Measurements from ENCODE around the gene COMMD4. TPM values are rescaled to one million over a fixed set of nuclear protein-coding genes. Genes with fewer than 3 reads are reported as not detected.

The COMMD4 gene
- total RNA-seq, 2 donors from 2014 or later: 153 to 156 TPM

- H3K9ac ChIP-seq (ENCODE audit: extremely low read depth, low read length, poor library complexity, severe bottlenecking): no peak overlapping the region
Measured at GRCh38 chr15:75358771-75359536, 23.1 kb downstream of the COMMD4 start.

GRCh38 chr15:75359537-75360250 lies 23.8 kb downstream of the COMMD4 start:
- 94 to 95% methylated on average over 6 to 15 of the region's 15 CpGs for WGBS, 2 experiments (ENCODE audit: insufficient coverage in 1 of 2, insufficient read length in 1 of 2)
- no peak for DNase-seq
- Histone ChIP-seq H3K36me3 (ENCODE audit: control insufficient read depth, insufficient read depth, low read length) (peaks cover 22% of the 10 kb centered on the region), H3K9me3 (ENCODE audit: control insufficient read depth, low read length) (no peaks in the 10 kb centered on the region), H3K27me3 (ENCODE audit: control insufficient read depth, insufficient read depth, low read length, poor library complexity, severe bottlenecking) (no peaks in the 10 kb centered on the region), H3K9ac (ENCODE audit: extremely low read depth, low read length, poor library complexity, severe bottlenecking) (no peak overlapping the region), H3K4me1 (ENCODE audit: control insufficient read depth, insufficient read depth, low read length) (no peaks in the 10 kb centered on the region), H3K4me3 (ENCODE audit: low read length) (no peak overlapping the region), H3K27ac (ENCODE audit: low read depth, low read length) (no peak overlapping the region)
- Mint-ChIP-seq H3K27me3 (ENCODE audit: insufficient read depth) (no peaks in the 10 kb centered on the region), H3K4me3 (no peak overlapping the region), H3K9me3 (no peaks in the 10 kb centered on the region), H3K27ac (no peak overlapping the region), H3K36me3 (ENCODE audit: low read depth) (peaks cover 33% of the 10 kb centered on the region), H3K4me1 (no peaks in the 10 kb centered on the region)
- no peak for TF ChIP-seq CTCF (conservative IDR thresholded peaks at IDR 0.05)

More at GRCh38 chr15:75358771-75359536, 23.1 kb downstream of the COMMD4 start:
- WGBS, 2 experiments (ENCODE audit: insufficient coverage in 1 of 2, insufficient read length in 1 of 2): 91 to 94% methylated on average over 3 to 10 of the region's 10 CpGs
- no peaks in the 10 kb centered on the region for H3K4me1 Mint-ChIP-seq
- H3K36me3 Mint-ChIP-seq (ENCODE audit: low read depth): peaks cover 32% of the 10 kb centered on the region
- no peak for DNase-seq
- Histone ChIP-seq H3K27ac (ENCODE audit: low read depth, low read length) (no peak overlapping the region), H3K27me3 (ENCODE audit: control insufficient read depth, insufficient read depth, low read length, poor library complexity, severe bottlenecking) (no peaks in the 10 kb centered on the region), H3K9me3 (ENCODE audit: control insufficient read depth, low read length) (no peaks in the 10 kb centered on the region), H3K36me3 (ENCODE audit: control insufficient read depth, insufficient read depth, low read length) (peaks cover 15% of the 10 kb centered on the region), H3K4me3 (ENCODE audit: low read length) (no peak overlapping the region), H3K4me1 (ENCODE audit: control insufficient read depth, insufficient read depth, low read length) (no peaks in the 10 kb centered on the region)
- H3K4me3 Mint-ChIP-seq: no peak overlapping the region
- H3K9me3 Mint-ChIP-seq: no peaks in the 10 kb centered on the region
- no peak overlapping the region for H3K27ac Mint-ChIP-seq
- H3K27me3 Mint-ChIP-seq (ENCODE audit: insufficient read depth): no peaks in the 10 kb centered on the region
- TF ChIP-seq CTCF (conservative IDR thresholded peaks at IDR 0.05): no peak

GRCh38 chr15:75360391-75360790 lies 24.5 kb downstream of the COMMD4 start:
- Histone ChIP-seq H3K27me3 (ENCODE audit: control insufficient read depth, insufficient read depth, low read length, poor library complexity, severe bottlenecking) (no peaks in the 10 kb centered on the region), H3K27ac (ENCODE audit: low read depth, low read length) (no peak overlapping the region), H3K4me3 (ENCODE audit: low read length) (no peak overlapping the region), H3K4me1 (ENCODE audit: control insufficient read depth, insufficient read depth, low read length) (no peaks in the 10 kb centered on the region), H3K9ac (ENCODE audit: extremely low read depth, low read length, poor library complexity, severe bottlenecking) (no peak overlapping the region), H3K9me3 (ENCODE audit: control insufficient read depth, low read length) (no peaks in the 10 kb centered on the region), H3K36me3 (ENCODE audit: control insufficient read depth, insufficient read depth, low read length) (peaks cover 29% of the 10 kb centered on the region)
- Mint-ChIP-seq H3K27me3 (ENCODE audit: insufficient read depth) (no peaks in the 10 kb centered on the region), H3K9me3 (no peaks in the 10 kb centered on the region), H3K4me1 (no peaks in the 10 kb centered on the region), H3K4me3 (no peak overlapping the region), H3K36me3 (ENCODE audit: low read depth) (peaks cover 33% of the 10 kb centered on the region), H3K27ac (no peak overlapping the region)
- WGBS, 2 experiments (ENCODE audit: insufficient coverage in 1 of 2, insufficient read length in 1 of 2): 60 to 75% methylated on average over 1 of the region's 1 CpG
- no peak for DNase-seq
- no peak for TF ChIP-seq CTCF (conservative IDR thresholded peaks at IDR 0.05)
